GM21786 (cell line): Measurements from ENCODE around the gene GGNBP2.

Experiments
- ATAC-seq: cut with Tn5 transposase; IDR thresholded peaks from one replicate; pipeline ENCODE4 v1.9.1; 2021; ENCODE audit not compliant: unreplicated experiment

The GGNBP2 gene

GRCh38 chr17:36515837-36516236 is 28.9 kb upstream of the GGNBP2 start:
- ATAC-seq, result no peak

GRCh38 chr17:36523113-36523512 is 21.6 kb upstream of the GGNBP2 start:
- no peak for ATAC-seq

GRCh38 chr17:36524428-36524876 is 20.3 kb upstream of the GGNBP2 start:
- no peak for ATAC-seq

- ATAC-seq, result no peak
Observed at GRCh38 chr17:36525113-36525512, 19.6 kb upstream of the GGNBP2 start.

GRCh38 chr17:36525888-36526287 is 18.8 kb upstream of the GGNBP2 start:
- ATAC-seq, result no peak

- ATAC-seq, result no peak
Observed at GRCh38 chr17:36527621-36528250, 17.0 kb upstream of the GGNBP2 start.

GRCh38 chr17:36529121-36529520 is 15.6 kb upstream of the GGNBP2 start:
- ATAC-seq, result no peak

- no peak for ATAC-seq
Observed at GRCh38 chr17:36532435-36532975, 12.2 kb upstream of the GGNBP2 start.

- peak; percentile 32 for ATAC-seq
Observed at GRCh38 chr17:36533935-36534839, 10.5 kb upstream of the GGNBP2 start.

GRCh38 chr17:36534840-36535668 is 9.7 kb upstream of the GGNBP2 start, which contains the start of the genes MYO19 and PIGW:
MYO19 (minus strand) TSS chr17:36534868; CDS start chr17:36532538, 2,330 bp downstream.
PIGW (plus strand) TSS chr17:36534987; CDS start chr17:36537102, 2,115 bp downstream.
- ATAC-seq, result peak; percentile 70

GRCh38 chr17:36535669-36536081 is 9.0 kb upstream of the GGNBP2 start:
- no peak for ATAC-seq

GRCh38 chr17:36540696-36541095 is 4.0 kb upstream of the GGNBP2 start:
- ATAC-seq, result no peak

- no peak for ATAC-seq
Observed at GRCh38 chr17:36542755-36543154, 2.0 kb upstream of the GGNBP2 start.

GRCh38 chr17:36544044-36544306 is 744 bp upstream of the GGNBP2 start:
- peak; percentile 4 for ATAC-seq

GRCh38 chr17:36545077-36545464 is 352 bp downstream of the GGNBP2 start:
- peak; percentile 33 for ATAC-seq

- peak; percentile 63 for ATAC-seq
Observed at GRCh38 chr17:36545465-36546417, 1.0 kb downstream of the GGNBP2 start.

- ATAC-seq, result no peak
Observed at GRCh38 chr17:36546418-36547093, 1.8 kb downstream of the GGNBP2 start.

- no peak for ATAC-seq
Observed at GRCh38 chr17:36547776-36548175, 3.1 kb downstream of the GGNBP2 start.
